BJ (cell line): Measurements from ENCODE around the gene KCNJ6. TPM values are rescaled to one million over a fixed set of nuclear protein-coding genes. Genes with fewer than 3 reads are reported as not detected.

Experiments used
- CTCF ChIA-PET: fragments of 350-600 bp; formaldehyde crosslinking; extraction: SDS; loops from one replicate; lab custom pipeline; 2021; ENCODE audit warnings: antibody characterized with exemption, inconsistent platforms; lab: Yijun Ruan, JAX
- POLR2A ChIA-PET: fragments of 300-600 bp; sonication (Branson Sonifier 250); formaldehyde crosslinking; extraction: SDS; loops from one replicate; lab custom pipeline; 2021; ENCODE audit warnings: antibody characterized with exemption; lab: Charles Lee
- DNase-seq: peaks from one replicate; pipeline ENCODE4 v3.0.0-alpha.2; 2011; ENCODE audit warnings: low read depth
- H3K27me3 ChIP-seq: 2 replicates; pipeline ENCODE4 v1.6.0; 2011; ENCODE audit warnings: low read length; ENCODE audit not compliant: control insufficient read depth, insufficient read depth
- H3K36me3 ChIP-seq: 2 replicates; pipeline ENCODE4 v1.5.1; 2011; ENCODE audit warnings: low read length; ENCODE audit not compliant: control insufficient read depth, insufficient read depth
- H3K4me3 ChIP-seq: 2 replicates; pipeline ENCODE4 v1.5.1; 2011; ENCODE audit warnings: low read depth, mild to moderate bottlenecking, control low read depth, low read length
- CTCF ChIP-seq: IDR thresholded peaks from 2 replicates; pipeline ENCODE4 v1.5.1; 2011; ENCODE audit warnings: low read depth, mild to moderate bottlenecking, control low read depth, inconsistent platforms, low read length, moderate library complexity; ENCODE audit not compliant: insufficient read depth
- polyA plus RNA-seq: library from polyadenylated mRNA; depleted of rRNA; stranded (reverse); fragments of >200 nt; gene quantifications from 2 replicates; pipeline ENCODE4 v1.2.3, GENCODE V29; 2011

KCNJ6 gene
- polyA plus RNA-seq, 1 experiment = 0.01 TPM

DNA sequence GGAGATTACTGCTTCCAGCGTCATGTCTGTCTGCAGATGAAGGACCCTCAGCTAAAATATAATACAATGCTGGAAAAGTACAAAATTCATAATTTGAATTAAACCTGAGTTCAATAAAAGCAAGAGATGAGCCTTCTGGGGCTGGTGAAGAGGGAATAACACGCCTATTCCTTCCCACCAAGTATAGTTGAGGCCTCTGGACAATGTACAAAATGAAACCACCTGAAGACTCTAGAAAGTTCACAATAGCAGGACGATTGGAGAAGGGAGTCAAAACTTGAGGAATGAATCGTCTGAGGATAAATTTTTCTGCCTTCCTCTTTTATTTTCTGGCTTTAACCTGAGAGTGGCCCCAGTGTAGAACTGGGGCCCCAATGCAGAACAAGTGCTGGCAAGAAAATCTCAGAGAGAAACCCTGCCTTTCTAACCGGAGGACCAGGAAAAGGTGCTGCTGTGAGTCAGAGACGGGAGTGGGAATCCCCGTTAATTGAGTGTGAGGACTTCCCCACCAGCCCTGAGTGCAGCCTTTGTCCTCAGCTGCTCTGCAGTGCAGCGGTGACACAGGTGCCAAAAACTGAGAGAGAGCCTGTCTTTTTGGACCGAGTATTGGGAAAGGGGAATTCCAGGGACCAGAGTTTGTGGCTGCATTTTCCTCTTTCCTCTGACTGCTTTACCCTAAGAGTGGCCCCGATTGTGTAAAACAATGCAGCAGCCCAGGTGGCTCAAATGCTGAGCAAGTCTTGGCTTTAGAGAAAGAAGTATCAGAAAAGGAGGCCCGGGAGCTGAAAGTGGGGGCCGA is 284.7 kb downstream of the KCNJ6 start:
- H3K27me3 ChIP-seq = peaks cover 5% of the 10 kb centered on the region
- no peak overlapping the region for H3K4me3 ChIP-seq
- no peaks in the 10 kb centered on the region for H3K36me3 ChIP-seq
- CTCF ChIA-PET = interaction anchor here (0.6 to 0.7 kb wide), 2 partner anchors 9 to 27 kb away, joined by 3 read pairs; no protein-coding TSS in a partner anchor
- POLR2A ChIA-PET = no interaction called here
- no peak for DNase-seq
- no peak for TF ChIP-seq CTCF

- ChIA-PET CTCF (interaction anchor here (0.6 kb wide), 1 partner anchor 28 kb away, joined by 3 read pairs; no protein-coding TSS in a partner anchor), POLR2A (no interaction called here)
- no peak overlapping the region for H3K4me3 ChIP-seq
- no peak for DNase-seq
- no peak for TF ChIP-seq CTCF
- no peaks in the 10 kb centered on the region for H3K36me3 ChIP-seq
- H3K27me3 ChIP-seq = peaks cover 5% of the 10 kb centered on the region
Measured at GRCh38 chr21:37630872-37631271, 285.4 kb downstream of the KCNJ6 start.

- DNase-seq = no peak
- POLR2A ChIA-PET = no interaction called here
- no peak for TF ChIP-seq CTCF
- CTCF ChIA-PET = interaction anchor here (0.9 kb wide), 1 partner anchor 8 kb away, joined by 4 read pairs; no protein-coding TSS in a partner anchor
- no peaks in the 10 kb centered on the region for H3K36me3 ChIP-seq
- no peak overlapping the region for H3K4me3 ChIP-seq
- H3K27me3 ChIP-seq = peaks cover 6% of the 10 kb centered on the region
Measured at GRCh38 chr21:37628362-37628761, 287.9 kb downstream of the KCNJ6 start.

DNA sequence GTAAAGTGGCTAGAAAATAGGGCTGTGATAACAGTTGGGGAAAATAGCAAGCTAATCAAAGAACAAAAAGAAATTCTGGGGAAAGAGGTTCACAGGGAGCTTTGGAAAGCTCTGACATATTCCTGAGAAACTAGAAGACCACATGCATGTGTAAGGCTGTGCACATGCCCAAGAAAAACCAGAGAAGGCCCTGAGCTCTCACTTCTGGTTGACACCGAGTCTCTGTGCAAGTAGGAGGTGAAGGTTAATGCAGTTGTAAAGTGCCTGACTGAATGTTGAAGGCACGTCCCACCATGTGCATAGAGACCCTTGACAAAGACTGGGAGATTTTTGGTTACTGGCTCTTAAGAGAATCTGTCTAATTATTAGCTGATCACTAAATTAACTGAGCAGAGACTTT is 288.7 kb downstream of the KCNJ6 start:
- POLR2A ChIA-PET = no interaction called here
- peaks cover 6% of the 10 kb centered on the region for H3K27me3 ChIP-seq
- TF ChIP-seq CTCF = no peak
- no peak for DNase-seq
- CTCF ChIA-PET = interaction anchor here (0.9 to 1.0 kb wide), 2 partner anchors 9 to 42 kb away, joined by 3 to 4 read pairs; no protein-coding TSS in a partner anchor
- no peak overlapping the region for H3K4me3 ChIP-seq
- H3K36me3 ChIP-seq = no peaks in the 10 kb centered on the region

- no peaks in the 10 kb centered on the region for H3K36me3 ChIP-seq
- TF ChIP-seq CTCF = no peak
- ChIA-PET POLR2A (no interaction called here), CTCF (interaction anchor here (1.0 kb wide), 1 partner anchor 42 kb away, joined by 3 read pairs; no protein-coding TSS in a partner anchor)
- DNase-seq = no peak
- H3K4me3 ChIP-seq = no peak overlapping the region
- H3K27me3 ChIP-seq = peaks cover 6% of the 10 kb centered on the region
Measured at GRCh38 chr21:37627074-37627473, 289.2 kb downstream of the KCNJ6 start.
